Neuronal stem cell (in vitro differentiated cells): ENCODE measurements around the gene CNDP2.
A peak's percentile ranks its signal among the peaks of the same experiment; 100 is the strongest.

ENCODE experiments used
- DNase-seq: peaks from one replicate; pipeline ENCODE4 v3.0.0-alpha.2; 2013; ENCODE audit warnings: low spot score
- H2AFZ ChIP-seq: one replicate; pipeline ENCODE4 v1.6.1; 2013; ENCODE audit warnings: mild to moderate bottlenecking, low read length, inconsistent platforms
- H2AK5ac ChIP-seq: 2 replicates; pipeline ENCODE4 v1.6.1; 2013; ENCODE audit warnings: low read depth, mild to moderate bottlenecking, inconsistent platforms, low read length, moderate library complexity, mixed read lengths
- H2BK120ac ChIP-seq: 2 replicates; pipeline ENCODE4 v1.6.1; 2013; ENCODE audit warnings: low read depth, mild to moderate bottlenecking, inconsistent platforms, low read length, moderate library complexity, mixed read lengths
- H2BK12ac ChIP-seq: one replicate; pipeline ENCODE4 v1.6.1; 2013; ENCODE audit warnings: low read length, inconsistent platforms
- H2BK15ac ChIP-seq: 2 replicates; pipeline ENCODE4 v1.6.1; 2013; ENCODE audit warnings: mild to moderate bottlenecking, low read length, inconsistent platforms, mixed read lengths
- H2BK5ac ChIP-seq: one replicate; pipeline ENCODE4 v1.6.1; 2013; ENCODE audit warnings: inconsistent platforms, mild to moderate bottlenecking, low read length, moderate library complexity
- H3K14ac ChIP-seq: one replicate; pipeline ENCODE4 v1.6.1; 2013; ENCODE audit warnings: low read length, inconsistent platforms
- H3K18ac ChIP-seq: 2 replicates; pipeline ENCODE4 v1.6.1; 2013; ENCODE audit warnings: low read length, inconsistent platforms
- H3K23ac ChIP-seq: 2 replicates; pipeline ENCODE4 v1.6.1; 2013; ENCODE audit warnings: low read depth, mild to moderate bottlenecking, mixed read lengths, low read length, inconsistent platforms; ENCODE audit not compliant: poor library complexity
- H3K27ac ChIP-seq: replicated peaks from 3 replicates; pipeline ENCODE4 v1.5.1; 2013; ENCODE audit warnings: low read length, inconsistent platforms
- H3K27me3 ChIP-seq, 3 experiments: 2 replicates each; pipeline ENCODE4 v1.6.1; 2013; ENCODE audit warnings: low read length in 3 of 3, mild to moderate bottlenecking in 2 of 3, inconsistent platforms in 1 of 3, low read depth in 1 of 3, mixed read lengths in 1 of 3, moderate library complexity in 1 of 3; ENCODE audit not compliant: control insufficient read depth in 3 of 3, insufficient read depth in 3 of 3
- H3K36me3 ChIP-seq, 2 donors: replicated peaks in 1 of 2; 2 replicates each; pipeline ENCODE4 v1.6.1; 2013; ENCODE audit warnings: low read length in 2 of 2; ENCODE audit not compliant: control insufficient read depth in 2 of 2, insufficient read depth in 2 of 2
- H3K4ac ChIP-seq: 2 replicates; pipeline ENCODE4 v1.6.1; 2013; ENCODE audit warnings: inconsistent platforms, mild to moderate bottlenecking, low read length, moderate library complexity
- H3K4me1 ChIP-seq, 2 donors: 1 replicate in 1 of 2; 2 replicates in 1 of 2; pipeline ENCODE4 v1.6.1; 2013; ENCODE audit warnings: low read length in 2 of 2, low read depth in 1 of 2; ENCODE audit not compliant: control insufficient read depth in 2 of 2, insufficient read depth in 1 of 2
- H3K4me2 ChIP-seq: one replicate; pipeline ENCODE4 v1.6.1; 2013; ENCODE audit warnings: mild to moderate bottlenecking, low read length, inconsistent platforms; ENCODE audit not compliant: insufficient read depth, poor library complexity, severe bottlenecking
- H3K4me3 ChIP-seq, 2 donors: 2 replicates each; pipeline ENCODE4 v1.5.1; 2013; ENCODE audit warnings: low read length in 2 of 2, mild to moderate bottlenecking in 2 of 2, inconsistent platforms in 1 of 2, moderate library complexity in 1 of 2
- H3K79me1 ChIP-seq: one replicate; pipeline ENCODE4 v1.6.1; 2013; ENCODE audit warnings: low read depth, mild to moderate bottlenecking, inconsistent platforms, low read length, moderate library complexity
- H3K9ac ChIP-seq: one replicate; pipeline ENCODE4 v1.6.1; 2013; ENCODE audit warnings: mild to moderate bottlenecking, low read depth, low read length, inconsistent platforms; ENCODE audit not compliant: poor library complexity
- H3K9me3 ChIP-seq, 2 donors: replicated peaks in 1 of 2; 2 replicates each; pipeline versions ENCODE3 to v1.6.1; 2013; ENCODE audit warnings: low read length in 2 of 2, mild to moderate bottlenecking in 2 of 2, inconsistent platforms in 1 of 2, low read depth in 1 of 2, mixed read lengths in 1 of 2, moderate library complexity in 1 of 2; ENCODE audit not compliant: control insufficient read depth in 2 of 2, insufficient read depth in 1 of 2
- H4K8ac ChIP-seq: one replicate; pipeline ENCODE4 v1.6.1; 2013; ENCODE audit warnings: low read depth, mild to moderate bottlenecking, inconsistent platforms, low read length, moderate library complexity
- H4K91ac ChIP-seq: one replicate; pipeline ENCODE4 v1.6.1; 2013; ENCODE audit warnings: low read length, low read depth, mild to moderate bottlenecking, inconsistent platforms; ENCODE audit not compliant: poor library complexity
- WGBS, 2 donors: extraction: QIAGEN DNeasy Blood & Tissue Kit; methylation state at CpG; one replicate each; pipeline ENCODE4 v1.1.7; 2013; ENCODE audit warnings: missing lambda C conversion rate in 2 of 2, mixed read lengths in 1 of 2; ENCODE audit not compliant: insufficient read length in 2 of 2, insufficient replicate concordance in 1 of 2; ENCODE audit errors: extremely low coverage in 2 of 2; 5-methylcytosine and 5-hydroxymethylcytosine counted together

Gene CNDP2

GRCh38 chr18:74551452-74551851 lies 55.3 kb downstream of the CNDP2 start:
- DNase-seq: no peak
- Histone ChIP-seq H3K9me3 (peaks cover 11 to 20% of the 10 kb centered on the region in 2 donors), H3K4ac (no peak overlapping the region), H3K23ac (no peak overlapping the region), H2BK5ac (no peak overlapping the region), H2BK15ac (no peak overlapping the region), H3K36me3 (no peaks in the 10 kb centered on the region), H3K27me3 (peaks cover 0 to 40% (median 0%) of the 10 kb centered on the region in 3 experiments), H3K4me1 (peaks cover 0 to 7% of the 10 kb centered on the region in 2 donors), H2AK5ac (no peak overlapping the region), H4K8ac (no peak overlapping the region), H2AFZ (no peak overlapping the region), H3K9ac (no peak overlapping the region), H3K27ac (no peak overlapping the region), H3K14ac (no peak overlapping the region), H3K4me2 (no peak overlapping the region), H4K91ac (no peak overlapping the region), H3K18ac (no peak overlapping the region), H2BK12ac (no peak overlapping the region), H3K79me1 (no peaks in the 10 kb centered on the region), H2BK120ac (no peak overlapping the region), H3K4me3 (no peak overlapping the region)
- no CpG with 5 or more reads among the region's 3 CpGs for WGBS, 2 donors

DNA sequence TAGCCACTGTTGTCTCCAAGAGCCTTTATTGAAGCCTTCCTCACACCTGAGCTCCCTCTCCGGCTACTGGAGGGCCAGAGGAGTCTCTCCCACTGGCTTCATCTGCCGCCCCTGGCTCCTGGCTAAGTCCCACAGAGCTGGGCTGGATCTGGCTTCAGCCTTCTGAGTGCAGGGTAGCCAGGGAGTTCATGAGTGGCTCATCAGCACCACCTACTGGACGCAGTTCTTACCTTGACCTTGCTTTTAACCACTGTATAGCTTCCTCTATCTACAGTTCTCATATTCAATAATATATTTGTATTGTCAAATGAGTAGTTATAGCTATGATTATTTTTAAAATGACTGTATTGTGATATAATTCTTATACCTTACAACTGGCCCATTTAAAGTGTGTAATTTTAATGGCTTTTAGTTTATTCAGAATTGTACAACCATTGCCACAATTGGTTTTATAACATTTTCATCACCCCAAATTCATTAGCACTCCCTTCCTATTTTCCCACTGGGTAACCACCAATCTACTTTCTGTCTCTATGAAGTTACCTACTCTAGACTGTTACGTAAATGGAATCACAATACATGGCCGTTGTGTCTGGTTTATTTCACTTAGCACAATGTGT lies 55.9 kb downstream of the CNDP2 start:
- H3K4me3 ChIP-seq: no peak overlapping the region
- H2BK12ac ChIP-seq: no peak overlapping the region
- no peak overlapping the region for H3K9ac ChIP-seq
- WGBS, 2 donors: no CpG with 5 or more reads among the region's 5 CpGs
- H3K18ac ChIP-seq: no peak overlapping the region
- H3K9me3 ChIP-seq: peaks cover 9 to 20% of the 10 kb centered on the region in 2 donors
- no peak overlapping the region for H3K4ac ChIP-seq
- no peak overlapping the region for H2BK120ac ChIP-seq
- DNase-seq: peak; percentile 64
- no peak overlapping the region for H3K14ac ChIP-seq
- no peak overlapping the region for H2BK5ac ChIP-seq
- no peak overlapping the region for H2BK15ac ChIP-seq
- no peak overlapping the region for H3K4me2 ChIP-seq
- no peak overlapping the region for H3K27ac ChIP-seq
- H2AFZ ChIP-seq: no peak overlapping the region
- H3K4me1 ChIP-seq: peaks cover 0 to 7% of the 10 kb centered on the region in 2 donors
- H4K91ac ChIP-seq: no peak overlapping the region
- H3K36me3 ChIP-seq: no peaks in the 10 kb centered on the region
- H4K8ac ChIP-seq: no peak overlapping the region
- H2AK5ac ChIP-seq: no peak overlapping the region
- H3K79me1 ChIP-seq: no peaks in the 10 kb centered on the region
- peaks cover 0 to 35% (median 0%) of the 10 kb centered on the region in 3 experiments for H3K27me3 ChIP-seq
- H3K23ac ChIP-seq: no peak overlapping the region

DNA sequence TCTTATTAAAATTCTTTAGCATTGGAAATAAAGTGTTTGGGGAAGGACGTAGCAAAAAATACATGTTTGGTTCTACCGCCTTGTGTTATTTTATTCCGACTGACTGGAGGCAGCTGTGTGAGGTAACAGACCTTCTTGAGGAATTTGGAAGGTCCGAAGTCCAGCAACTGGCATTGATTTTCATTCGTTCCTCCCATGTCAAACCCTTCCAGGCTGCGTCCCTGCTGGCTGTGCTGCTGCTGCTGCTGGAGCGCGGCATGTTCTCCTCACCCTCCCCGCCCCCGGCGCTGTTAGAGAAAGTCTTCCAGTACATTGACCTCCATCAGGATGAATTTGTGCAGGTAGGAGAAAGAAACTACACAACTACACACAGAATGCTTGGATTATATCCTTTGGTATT lies 60.0 kb downstream of the CNDP2 start:
- Histone ChIP-seq H3K18ac (no peak overlapping the region), H3K4me3 (no peak overlapping the region), H2BK5ac (no peak overlapping the region), H2BK120ac (no peak overlapping the region), H3K9ac (no peak overlapping the region), H4K91ac (no peak overlapping the region), H3K36me3 (no peaks in the 10 kb centered on the region), H2BK12ac (no peak overlapping the region), H3K27ac (no peak overlapping the region), H2BK15ac (no peak overlapping the region), H3K4ac (no peak overlapping the region), H3K14ac (no peak overlapping the region), H3K4me2 (no peak overlapping the region), H3K4me1 (peaks cover 0 to 7% of the 10 kb centered on the region in 2 donors), H2AK5ac (no peak overlapping the region), H3K27me3 (peaks cover 0 to 31% (median 0%) of the 10 kb centered on the region in 3 experiments), H3K9me3 (no peaks in the 10 kb centered on the region), H4K8ac (no peak overlapping the region), H3K79me1 (no peaks in the 10 kb centered on the region), H3K23ac (no peak overlapping the region), H2AFZ (no peak overlapping the region)
- no peak for DNase-seq
- no CpG with 5 or more reads among the region's 11 CpGs for WGBS, 2 donors

GRCh38 chr18:74558096-74558495 lies 61.9 kb downstream of the CNDP2 start:
- Histone ChIP-seq H3K4me2 (no peak overlapping the region), H2BK12ac (no peak overlapping the region), H2BK5ac (no peak overlapping the region), H4K8ac (no peak overlapping the region), H3K4ac (no peak overlapping the region), H3K18ac (no peak overlapping the region), H2BK15ac (no peak overlapping the region), H2BK120ac (no peak overlapping the region), H3K4me1 (no peaks in the 10 kb centered on the region), H3K9ac (no peak overlapping the region), H4K91ac (no peak overlapping the region), H3K14ac (no peak overlapping the region), H2AFZ (no peak overlapping the region), H2AK5ac (no peak overlapping the region), H3K23ac (no peak overlapping the region), H3K36me3 (no peaks in the 10 kb centered on the region), H3K27me3 (peaks cover 0 to 47% (median 0%) of the 10 kb centered on the region in 3 experiments), H3K27ac (no peak overlapping the region), H3K9me3 (no peaks in the 10 kb centered on the region), H3K79me1 (no peaks in the 10 kb centered on the region), H3K4me3 (no peak overlapping the region)
- WGBS, 2 donors: no CpG with 5 or more reads among the region's 4 CpGs
- no peak for DNase-seq
